K562 (cell line): Measurements from ENCODE around the gene PTPRU. TPM values are rescaled to one million over a fixed set of nuclear protein-coding genes. Genes with fewer than 3 reads are reported as not detected.

Experiments used
- BCOR ChIP-seq: fragments of 450-650 bp; IDR thresholded peaks from 2 replicates; pipeline ENCODE4 v1.6.1; 2016
- CBX5 ChIP-seq: IDR thresholded peaks from 2 replicates; pipeline ENCODE4 v1.6.1; 2014; ENCODE audit warnings: low read depth, borderline replicate concordance
- DDX20 ChIP-seq: fragments of 450-650 bp; IDR thresholded peaks from 2 replicates; pipeline ENCODE4 v1.6.1; 2016; ENCODE audit warnings: missing genetic modification characterization, low read depth, mild to moderate bottlenecking, missing compliant biosample characterization, moderate library complexity
- FOSL1 ChIP-seq: fragments of 200-800 bp; sonication (Bioruptor generic); conservative IDR thresholded peaks from 2 replicates; pipeline ENCODE4 v1.6.1; 2016; ENCODE audit warnings: missing genetic modification characterization, missing compliant biosample characterization
- FOXO4 ChIP-seq: fragments of 450-650 bp; formaldehyde crosslinking; IDR thresholded peaks from 2 replicates; pipeline ENCODE4 v1.4.0; 2020; ENCODE audit warnings: mild to moderate bottlenecking, moderate library complexity
- HCFC1 ChIP-seq: IDR thresholded peaks from 2 replicates; pipeline ENCODE4 v1.6.1; 2012; ENCODE audit warnings: low read depth, low read length, improper control_type of control experiment
- KDM4B ChIP-seq, 2 experiments: fragments of 450-650 bp in 1 of 2; sonication (generic) in 1 of 2; IDR thresholded peaks; 2 replicates each; pipeline ENCODE4 v1.6.1; 2016 to 2017; ENCODE audit warnings: borderline replicate concordance in 2 of 2, antibody characterized with exemption in 1 of 2, low read depth in 1 of 2, mild to moderate bottlenecking in 1 of 2
- MAFF ChIP-seq: IDR thresholded peaks from 2 replicates; pipeline ENCODE4 v1.6.1; 2012; ENCODE audit warnings: low read length, improper control_type of control experiment
- PHF8 ChIP-seq: fragments of 200-600 bp; sonication (generic); IDR thresholded peaks from 2 replicates; pipeline ENCODE4 v1.6.1; 2012; ENCODE audit warnings: mixed run types, mild to moderate bottlenecking, inconsistent platforms, low read length, moderate library complexity, borderline replicate concordance
- THRAP3 ChIP-seq: fragments of 450-650 bp; IDR thresholded peaks from 2 replicates; pipeline ENCODE4 v1.6.1; 2016; ENCODE audit warnings: mild to moderate bottlenecking, inconsistent platforms, borderline replicate concordance
- ZNF239 ChIP-seq: fragments of 250-450 bp; sonication (Bioruptor Pico); IDR thresholded peaks from 2 replicates; pipeline ENCODE4 v1.4.0; 2020; ENCODE audit warnings: mild to moderate bottlenecking
- ZNF347 ChIP-seq: fragments of 450-650 bp; formaldehyde crosslinking; IDR thresholded peaks from 2 replicates; pipeline ENCODE4 v1.4.0; 2020; ENCODE audit warnings: low read depth, mild to moderate bottlenecking, moderate library complexity
- ZNF586 ChIP-seq: fragments of 450-650 bp; formaldehyde crosslinking; conservative IDR thresholded peaks from 2 replicates; pipeline ENCODE4 v1.4.0; 2020; ENCODE audit warnings: mild to moderate bottlenecking, moderate library complexity
- polyA plus RNA-seq, 8 experiments: library from polyadenylated mRNA; depleted of rRNA in 4 of 8; stranded (reverse) in 5 of 8; unstranded in 3 of 8; fragments of >200 nt; fragmentation: Nextera tagmentation in 2 of 8; fragmentation: Illumina TruSeq in 1 of 8; extraction: Ambion mirVana in 2 of 8; extraction: Trizol in 1 of 8; gene quantifications; 2 replicates each; pipeline versions ENCODE4 v1.2.1 to v1.2.3, GENCODE V29; 2011 to 2014; ENCODE audit warnings: inconsistent platforms in 1 of 8, missing spikeins in 1 of 8
- total RNA-seq, 7 experiments: library from RNA; depleted of rRNA in 6 of 7; stranded (reverse); fragments of >200 nt in 6 of 7; fragmentation: Illumina TruSeq in 2 of 7; extraction: Trizol in 2 of 7; gene quantifications; 2 replicates each; pipeline versions ENCODE4 v1.2.1 to v1.2.3, GENCODE V29; 2011 to 2021; ENCODE audit warnings: low replicate concordance in 1 of 7
- TF ChIP-seq, protein P1 (sequence below): fragments of 450-650 bp; IDR thresholded peaks from one replicate; pipeline ENCODE4 v1.6.1; 2018; ENCODE audit warnings: mild to moderate bottlenecking, moderate library complexity; ENCODE audit not compliant: partially characterized antibody
- TF ChIP-seq, protein P2 (sequence below), 2 experiments: IDR thresholded peaks; 2 replicates each; pipeline ENCODE4 v1.6.1; 2011; ENCODE audit warnings: borderline replicate concordance in 1 of 2, control low read depth in 1 of 2, low read depth in 1 of 2, low read length in 1 of 2, mild to moderate bottlenecking in 1 of 2, mixed read lengths in 1 of 2, moderate library complexity in 1 of 2; ENCODE audit not compliant: insufficient read depth in 1 of 2, insufficient read length in 1 of 2, poor library complexity in 1 of 2, severe bottlenecking in 1 of 2; ENCODE audit errors: extremely low read depth in 1 of 2

The PTPRU gene
- total and polyA plus RNA-seq, 9 of the 15 experiments (the other 6 are each of a cell fraction or from before 2014, with no cell fraction given), result 0.01 to 2.9 (median 1.0) TPM

DNA sequence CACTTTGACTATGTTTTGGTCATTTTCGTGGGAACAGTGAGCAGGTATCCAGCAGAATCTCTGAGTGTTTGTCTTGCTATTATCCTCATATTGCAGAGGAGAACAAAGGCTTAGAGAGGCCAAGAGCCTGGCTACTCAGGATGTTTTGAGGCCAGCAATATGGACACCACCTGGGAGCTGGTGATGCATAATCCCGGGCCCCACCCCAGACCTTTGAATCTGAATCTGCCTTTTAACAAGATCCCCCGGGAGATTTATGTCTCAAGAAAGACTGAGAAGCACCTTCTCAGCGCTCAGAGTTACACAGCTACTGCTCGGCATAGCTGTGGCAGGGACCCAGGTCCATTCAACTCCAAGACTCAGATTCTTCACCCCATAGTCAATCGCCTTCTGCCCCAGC, 72.8 kb downstream of the PTPRU start (continued):
- TF ChIP-seq FOXO4 (no peak), CBX5 (no peak), ZNF347 (CRISPR knock-in tag) (no peak), MAFF (no peak), THRAP3 (no peak), ZNF586 (CRISPR knock-in tag) (no peak), ZNF239 (CRISPR knock-in tag) (no peak), DDX20 (tag) (no peak), HCFC1 (no peak), PHF8 (no peak), KDM4B (IDR thresholded peaks at IDR 0.05; ENCODE audit: borderline replicate concordance in 2 of 2, low read depth in 1 of 2) (no peak), BCOR (no peak), FOSL1 (tag) (no peak)
- TF ChIP-seq, protein P1, sequence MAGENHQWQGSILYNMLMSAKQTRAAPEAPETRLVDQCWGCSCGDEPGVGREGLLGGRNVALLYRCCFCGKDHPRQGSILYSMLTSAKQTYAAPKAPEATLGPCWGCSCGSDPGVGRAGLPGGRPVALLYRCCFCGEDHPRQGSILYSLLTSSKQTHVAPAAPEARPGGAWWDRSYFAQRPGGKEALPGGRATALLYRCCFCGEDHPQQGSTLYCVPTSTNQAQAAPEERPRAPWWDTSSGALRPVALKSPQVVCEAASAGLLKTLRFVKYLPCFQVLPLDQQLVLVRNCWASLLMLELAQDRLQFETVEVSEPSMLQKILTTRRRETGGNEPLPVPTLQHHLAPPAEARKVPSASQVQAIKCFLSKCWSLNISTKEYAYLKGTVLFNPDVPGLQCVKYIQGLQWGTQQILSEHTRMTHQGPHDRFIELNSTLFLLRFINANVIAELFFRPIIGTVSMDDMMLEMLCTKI, result no peak
- TF ChIP-seq, protein P2, sequence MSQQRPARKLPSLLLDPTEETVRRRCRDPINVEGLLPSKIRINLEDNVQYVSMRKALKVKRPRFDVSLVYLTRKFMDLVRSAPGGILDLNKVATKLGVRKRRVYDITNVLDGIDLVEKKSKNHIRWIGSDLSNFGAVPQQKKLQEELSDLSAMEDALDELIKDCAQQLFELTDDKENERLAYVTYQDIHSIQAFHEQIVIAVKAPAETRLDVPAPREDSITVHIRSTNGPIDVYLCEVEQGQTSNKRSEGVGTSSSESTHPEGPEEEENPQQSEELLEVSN (IDR thresholded peaks at IDR 0.05; ENCODE audit: borderline replicate concordance in 1 of 2, extremely low read depth in 1 of 2, insufficient read depth in 1 of 2, insufficient read length in 1 of 2, low read depth in 1 of 2, low read length in 1 of 2, poor library complexity in 1 of 2, severe bottlenecking in 1 of 2), result no peak
